HFF-Myc (cell line): ENCODE data around the gene VDR.

ENCODE experiments used
- DNase-seq: peaks from one replicate; pipeline ENCODE4 v3.0.0-alpha.2; 2011; ENCODE audit warnings: low read depth; ENCODE audit errors: extremely low read depth
- H3K4me3 ChIP-seq: replicated peaks from 2 replicates; pipeline ENCODE4 v1.5.1; 2011; ENCODE audit warnings: low read depth, mild to moderate bottlenecking, control low read depth, low read length
- CTCF ChIP-seq: IDR thresholded peaks from 2 replicates; pipeline ENCODE4 v1.5.1; 2012; ENCODE audit warnings: mild to moderate bottlenecking, low read depth, low read length, control low read depth; ENCODE audit errors: missing control alignments

Gene VDR

GRCh38 chr12:47804171-47804570 lies 100.6 kb downstream of the VDR start:
- no peak for TF ChIP-seq CTCF
- no peak for DNase-seq
- no peak overlapping the region for H3K4me3 ChIP-seq

GRCh38 chr12:47803191-47803875 lies 101.5 kb downstream of the VDR start:
- no peak overlapping the region for H3K4me3 ChIP-seq
- TF ChIP-seq CTCF = no peak
- no peak for DNase-seq

- peak; percentile 41 for TF ChIP-seq CTCF
- no peak overlapping the region for H3K4me3 ChIP-seq
- DNase-seq = no peak
Observed at GRCh38 chr12:47802312-47802711, 102.5 kb downstream of the VDR start.

DNA sequence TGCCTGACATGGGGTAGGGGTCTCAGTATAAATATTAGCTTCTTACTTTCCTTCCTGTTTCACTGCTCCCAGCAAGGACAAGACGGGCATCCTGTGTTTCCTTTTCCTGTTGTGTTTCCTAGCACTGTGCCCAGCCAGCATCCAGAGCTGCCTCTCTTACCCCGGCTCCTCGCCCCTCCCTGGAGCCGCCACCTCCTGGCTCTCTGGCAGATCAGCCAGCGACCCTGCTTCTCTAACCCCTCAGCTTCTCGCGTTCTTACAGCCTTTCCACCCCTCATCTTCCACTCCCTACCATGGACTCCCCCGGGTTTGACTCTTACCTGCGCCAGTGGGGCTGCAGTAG lies 102.9 kb downstream of the VDR start:
- DNase-seq = no peak
- no peak overlapping the region for H3K4me3 ChIP-seq
- TF ChIP-seq CTCF = no peak

- DNase-seq = no peak
Observed at GRCh38 chr12:47801170-47801903, 103.5 kb downstream of the VDR start.

DNA sequence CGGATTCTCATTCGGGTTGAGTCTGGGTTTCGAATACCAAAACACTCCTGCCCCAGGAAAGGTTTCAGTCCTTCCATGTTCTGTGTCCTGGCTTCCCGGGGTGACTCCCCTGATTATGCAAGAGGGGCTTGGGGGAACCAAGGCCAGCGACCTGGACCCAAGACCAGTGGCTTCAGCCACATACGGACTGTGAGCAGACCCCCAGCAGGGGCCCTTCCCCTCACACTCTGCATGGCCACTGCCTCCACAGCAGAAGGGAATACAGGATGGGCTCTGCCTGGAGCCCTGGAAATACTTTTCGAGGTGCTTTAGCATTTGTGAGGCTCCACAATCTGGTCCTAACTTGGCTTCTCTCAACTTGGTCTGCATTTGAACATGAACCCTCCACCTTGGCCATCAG lies 104.2 kb downstream of the VDR start:
- no peak for DNase-seq
- no peak overlapping the region for H3K4me3 ChIP-seq
- TF ChIP-seq CTCF = no peak

More at GRCh38 chr12:47801170-47801903, 103.5 kb downstream of the VDR start:
- TF ChIP-seq CTCF = no peak
- H3K4me3 ChIP-seq = no peak overlapping the region
